ENCODE data around the gene ZWINT.
A peak's percentile ranks its signal among the peaks of the same experiment; 100 is the strongest.

ZWINT gene, protein sequence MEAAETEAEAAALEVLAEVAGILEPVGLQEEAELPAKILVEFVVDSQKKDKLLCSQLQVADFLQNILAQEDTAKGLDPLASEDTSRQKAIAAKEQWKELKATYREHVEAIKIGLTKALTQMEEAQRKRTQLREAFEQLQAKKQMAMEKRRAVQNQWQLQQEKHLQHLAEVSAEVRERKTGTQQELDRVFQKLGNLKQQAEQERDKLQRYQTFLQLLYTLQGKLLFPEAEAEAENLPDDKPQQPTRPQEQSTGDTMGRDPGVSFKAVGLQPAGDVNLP

DNA sequence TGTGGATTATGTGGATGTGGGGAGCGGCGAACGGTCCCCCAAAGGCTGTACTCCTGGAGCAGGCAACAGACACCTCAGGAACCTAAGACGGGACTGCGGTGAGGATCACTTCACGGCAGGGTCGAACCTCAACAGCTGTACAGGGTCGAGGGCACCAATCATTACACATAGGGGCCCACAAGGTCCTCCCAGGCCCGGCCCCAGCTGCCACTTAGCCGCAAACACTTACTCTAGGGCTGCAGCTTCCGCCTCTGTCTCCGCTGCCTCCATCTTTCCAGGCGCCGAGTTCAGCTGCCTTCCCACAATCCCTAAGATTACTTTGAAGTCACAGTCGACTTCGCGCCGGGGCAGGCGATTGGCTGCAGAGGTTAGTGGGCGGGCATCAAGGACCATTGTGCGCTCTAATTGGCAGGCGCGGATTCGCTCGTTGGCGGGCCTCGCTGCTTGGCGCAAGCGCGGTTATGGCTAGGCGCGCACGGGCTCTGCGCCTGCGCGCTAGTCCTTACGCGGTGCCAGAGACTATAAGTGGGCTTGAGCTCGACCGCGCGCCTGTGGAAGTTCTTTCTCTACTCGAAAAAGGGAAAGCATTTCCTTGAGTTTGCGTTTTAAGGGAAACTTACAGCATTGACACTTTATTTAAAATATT, at the start of gene ZWINT:
TSS of gene ZWINT (minus strand) at position 293 of the 646 bp plus-strand sequence. CDS start at position 270, 23 bp downstream.
- DNase-seq (ENCODE audit: low spot score) = peak; percentile 91

DNA sequence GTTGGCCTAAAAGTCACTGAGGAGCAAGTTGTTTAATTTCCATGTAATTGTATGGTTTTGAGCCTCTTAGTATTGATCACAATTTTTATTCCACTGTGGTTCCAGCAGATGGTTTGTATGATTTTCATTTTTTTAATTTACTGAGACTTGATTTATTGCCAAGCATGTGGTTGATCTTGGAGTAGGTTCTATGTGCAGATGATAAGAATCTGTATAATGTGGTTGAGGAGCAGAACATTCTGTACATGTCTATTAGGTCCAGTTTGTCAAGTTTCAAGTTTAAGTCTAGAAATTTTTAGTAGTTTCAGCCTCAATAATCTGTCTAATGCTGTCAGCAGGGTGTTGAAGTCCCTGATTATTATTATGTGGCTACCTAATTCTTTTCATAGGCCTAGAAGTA, 22.7 kb upstream of the ZWINT start:
- no peak for DNase-seq (ENCODE audit: low spot score)

DNA sequence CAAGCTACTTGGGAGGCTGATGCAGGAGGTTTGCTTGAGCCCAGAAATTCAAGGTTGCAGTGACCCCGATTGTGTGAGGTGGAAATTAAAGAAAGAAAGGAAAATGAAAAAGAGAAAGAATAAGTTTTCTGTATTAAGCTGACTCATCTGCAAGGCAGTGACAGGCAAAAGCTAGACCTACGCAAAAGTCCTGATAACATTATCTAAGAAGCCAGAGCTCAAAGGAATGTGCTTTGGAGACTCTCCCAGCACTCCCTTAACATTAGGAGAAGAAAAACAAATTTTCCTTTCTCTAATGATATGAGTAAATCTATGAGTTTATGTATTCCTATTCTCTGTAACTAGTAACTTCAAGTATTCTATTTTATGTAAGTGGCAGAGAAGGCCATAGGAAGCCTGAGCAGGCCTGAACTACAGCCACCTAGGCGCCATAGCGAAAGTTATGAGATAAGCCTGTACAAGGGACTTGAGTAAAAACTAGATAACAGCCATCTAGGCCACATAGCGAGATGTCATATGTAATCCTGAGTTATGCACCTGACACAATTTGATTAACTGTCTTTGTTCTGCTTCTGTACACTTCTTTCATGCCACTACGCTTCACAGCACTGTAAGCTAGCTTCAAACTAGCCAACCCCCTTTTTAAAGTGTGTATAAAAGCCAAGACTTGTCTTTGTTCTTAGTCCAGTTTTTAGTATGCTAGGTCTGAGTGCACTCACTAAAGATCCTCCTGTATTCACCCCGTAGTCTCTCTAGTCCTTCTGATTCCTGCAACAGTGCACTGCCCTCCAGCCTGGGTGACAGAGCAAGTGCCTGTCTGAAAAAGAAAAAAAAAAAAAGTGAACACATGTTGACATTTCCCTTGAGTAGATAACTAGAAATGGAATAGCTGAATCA, 9.4 kb upstream of the ZWINT start:
- peak; percentile 13 for DNase-seq (ENCODE audit: low spot score)

DNA sequence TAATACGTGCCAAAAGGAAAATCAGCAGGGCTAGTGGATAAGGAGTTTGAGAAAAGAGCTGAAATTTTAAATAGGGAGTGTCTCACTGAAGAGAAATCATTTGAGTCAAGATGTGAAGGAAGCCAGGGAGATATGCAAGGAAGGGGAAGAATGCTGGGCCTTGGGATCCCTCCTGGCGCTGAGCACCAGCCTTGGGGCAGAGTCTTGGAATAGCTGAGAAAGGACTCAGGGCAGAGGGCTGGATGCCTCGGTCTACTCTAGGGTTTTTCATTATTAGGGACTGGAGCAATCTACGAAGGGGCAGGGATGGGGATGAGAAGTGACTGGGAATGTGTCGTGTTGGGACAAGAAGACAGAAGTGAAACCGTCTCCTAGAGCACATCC, 484 bp downstream of the ZWINT start:
- no peak for DNase-seq (ENCODE audit: low spot score)

DNA sequence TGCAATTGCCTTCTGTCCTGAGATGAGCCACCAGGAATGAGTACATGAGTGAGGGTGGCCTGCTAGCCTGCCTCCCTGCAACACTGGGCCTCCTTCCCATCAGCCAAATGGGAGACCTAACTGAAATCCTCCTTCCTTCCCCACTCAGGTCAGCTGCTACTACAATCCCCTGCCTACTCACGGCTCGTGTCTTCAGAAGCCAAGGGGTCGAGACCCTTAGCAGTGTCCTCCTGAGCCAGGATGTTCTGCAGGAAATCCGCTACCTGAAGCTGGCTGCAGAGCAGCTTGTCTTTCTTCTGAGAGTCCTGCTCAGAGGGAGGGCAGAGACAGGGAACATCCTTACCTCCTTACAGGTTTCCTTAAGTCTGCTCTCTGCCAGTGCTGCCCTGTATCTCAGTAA, 1.2 kb downstream of the ZWINT start:
- DNase-seq (ENCODE audit: low spot score) = no peak

DNA sequence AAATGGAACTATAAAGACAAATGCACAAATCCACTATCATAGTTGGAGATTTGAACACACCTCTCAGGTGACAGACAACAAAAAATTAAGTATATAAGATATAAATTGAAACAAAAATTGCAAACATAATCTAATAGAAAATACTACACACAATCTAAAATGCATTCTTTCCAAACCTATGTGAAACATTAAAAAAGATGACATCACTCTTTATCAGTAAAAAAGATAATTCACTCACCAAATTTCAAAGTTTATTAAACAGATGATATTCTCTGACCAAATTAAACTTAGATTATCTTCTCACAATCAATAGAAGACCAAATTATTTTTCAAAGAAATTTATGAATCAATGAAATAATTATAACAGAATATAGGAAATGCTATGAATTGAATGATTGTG, 4.0 kb downstream of the ZWINT start:
- DNase-seq (ENCODE audit: low spot score) = no peak

DNA sequence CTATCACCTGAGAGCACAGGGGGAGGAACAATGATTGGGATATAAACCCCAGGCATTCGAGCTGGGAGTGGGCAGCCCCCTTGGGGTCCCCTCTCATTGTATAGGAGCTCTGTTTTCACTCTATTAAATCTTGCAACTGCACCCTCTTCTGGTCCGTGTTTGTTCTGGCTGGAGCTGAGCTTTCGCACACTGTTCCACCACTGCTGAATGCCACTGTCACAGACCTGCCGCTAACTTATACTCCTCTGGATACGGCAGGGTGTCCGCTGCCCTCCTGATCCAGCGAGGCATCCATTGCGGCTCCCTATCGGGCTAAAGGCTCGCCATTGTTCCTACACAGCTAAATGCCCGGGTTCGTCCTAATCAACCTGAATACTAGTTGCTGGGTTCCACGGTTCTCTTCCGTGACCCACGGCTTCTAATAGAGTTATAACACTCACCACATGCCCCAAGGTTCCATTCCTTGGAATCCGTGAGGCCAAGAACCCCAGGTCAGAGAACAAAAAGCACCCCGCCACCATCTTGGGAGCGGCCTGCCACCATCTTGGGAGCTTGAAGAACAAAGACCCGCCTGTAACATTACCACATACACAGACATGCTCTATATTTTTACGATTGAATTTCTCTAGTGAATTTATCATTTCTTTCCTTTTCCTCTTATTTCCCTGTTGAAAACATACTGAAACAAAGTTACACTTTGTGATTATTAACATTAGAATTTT, 9.0 kb downstream of the ZWINT start:
- DNase-seq (ENCODE audit: low spot score) = no peak

DNA sequence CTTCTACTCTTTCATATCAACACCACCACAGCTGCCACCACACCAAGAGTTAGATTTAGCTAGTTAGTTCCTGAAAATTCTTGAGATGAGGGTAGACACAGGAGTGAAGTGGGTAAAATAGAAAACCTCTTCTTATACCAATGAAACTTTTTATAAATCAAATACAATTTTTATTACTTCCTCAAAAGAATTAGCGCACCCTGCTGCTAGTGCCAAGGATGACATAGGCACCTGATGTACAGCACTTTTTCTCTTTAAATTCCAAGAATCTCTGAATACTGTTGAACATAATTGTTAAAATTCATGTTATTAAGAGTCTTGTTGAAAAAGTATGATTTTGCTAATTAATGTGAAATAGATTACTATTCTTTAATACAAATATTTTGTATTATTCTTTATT, 11.4 kb downstream of the ZWINT start:
- DNase-seq (ENCODE audit: low spot score) = no peak

DNA sequence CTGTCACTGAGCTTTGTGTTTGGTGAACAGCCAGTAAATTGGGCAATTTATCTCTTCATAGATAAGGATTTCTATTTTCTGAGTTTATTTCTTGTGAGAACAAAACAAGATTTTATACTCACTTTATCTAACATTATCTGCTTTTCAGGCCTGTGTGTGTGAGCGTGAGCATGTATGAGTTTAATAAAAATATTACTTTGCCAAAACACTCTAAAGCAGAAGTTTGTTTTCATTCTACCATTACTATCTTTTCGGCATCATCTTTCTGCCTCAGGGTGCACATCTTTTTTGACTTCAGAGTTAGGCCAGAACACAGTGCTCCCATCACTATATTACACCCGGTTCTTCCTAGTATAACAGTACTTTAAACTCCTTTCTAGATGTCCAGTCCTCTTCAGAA, 13.0 kb downstream of the ZWINT start:
- DNase-seq (ENCODE audit: low spot score) = no peak

DNA sequence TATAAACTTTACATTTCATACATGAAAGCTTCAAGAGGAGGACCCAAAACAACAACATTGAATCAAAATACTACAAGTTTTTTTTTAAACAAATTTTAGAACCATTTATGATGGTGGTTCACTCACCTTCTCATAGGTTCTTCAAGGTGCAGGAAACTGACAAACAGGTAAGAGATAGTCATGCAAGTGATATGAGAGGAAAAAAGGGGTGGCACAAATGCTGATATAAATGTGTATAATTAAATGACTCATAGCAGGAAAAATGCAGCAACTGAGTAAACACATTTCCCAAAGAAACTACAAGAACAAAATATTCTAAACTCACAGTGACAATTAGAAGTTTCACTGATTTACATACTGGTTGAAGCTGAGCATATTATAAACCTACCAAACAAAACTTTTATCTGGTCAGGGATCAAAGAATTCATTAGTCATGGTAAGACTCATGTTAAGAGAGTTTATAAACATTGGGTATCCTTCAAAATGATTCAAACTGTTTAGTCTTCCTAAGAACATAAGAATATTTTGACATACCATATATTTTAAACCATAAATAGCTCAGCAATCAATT, 14.1 kb downstream of the ZWINT start:
- no peak for DNase-seq (ENCODE audit: low spot score)

DNA sequence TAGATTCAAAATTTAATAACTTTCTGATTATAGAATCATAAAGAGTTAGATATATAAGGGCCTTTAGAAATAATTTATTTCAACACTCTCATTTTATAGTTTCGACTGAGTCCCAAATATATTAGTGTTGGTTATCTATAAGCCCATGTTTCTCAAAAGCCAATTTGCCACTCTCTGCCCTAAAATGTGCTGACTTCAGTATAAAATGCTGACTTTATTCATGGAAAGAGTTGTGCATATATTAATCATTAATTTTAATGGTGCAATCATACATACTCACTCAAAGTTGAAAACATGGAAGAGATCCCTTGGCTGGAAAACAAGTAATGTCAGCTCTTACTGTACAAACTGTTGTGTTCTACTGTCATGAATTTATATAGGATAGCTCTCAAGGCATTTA, 19.4 kb downstream of the ZWINT start:
- no peak for DNase-seq (ENCODE audit: low spot score)

DNA sequence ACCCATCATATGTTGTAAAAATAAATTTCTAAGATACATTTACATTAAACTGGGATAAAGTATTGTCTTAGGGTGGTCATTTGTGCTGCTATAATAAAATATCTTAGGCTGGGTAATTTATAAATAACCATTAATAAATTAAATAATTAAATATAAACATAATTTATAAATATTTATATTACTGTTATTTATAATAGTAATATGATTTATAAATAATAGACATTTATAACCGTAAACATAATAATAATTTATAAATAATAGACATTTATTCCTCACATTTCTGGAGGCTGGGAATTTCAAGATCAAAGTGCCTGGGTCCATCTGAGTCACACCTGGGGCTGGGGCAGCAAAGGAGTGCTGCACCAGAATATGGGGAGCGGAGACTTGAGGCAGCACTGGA, 31.1 kb downstream of the ZWINT start:
- DNase-seq (ENCODE audit: low spot score) = no peak

DNA sequence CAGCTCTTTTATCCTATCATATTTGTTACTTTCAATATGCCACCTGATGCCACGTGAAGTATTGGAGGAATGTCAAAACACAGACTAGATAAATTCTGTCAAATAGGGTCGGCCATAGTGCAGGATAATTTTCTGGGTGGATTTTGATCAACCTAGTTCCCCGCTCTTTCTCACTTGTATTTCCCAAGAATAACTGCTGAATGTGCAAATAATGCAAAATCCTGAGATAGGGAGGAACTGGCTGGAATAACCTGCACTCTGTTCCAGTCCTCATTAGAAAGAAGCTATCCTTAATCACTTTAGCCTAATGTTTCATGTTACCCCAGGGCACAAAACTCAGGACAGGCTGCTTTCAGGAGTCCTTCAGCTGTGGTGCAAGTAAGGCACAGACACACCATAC, 33.9 kb downstream of the ZWINT start:
- no peak for DNase-seq (ENCODE audit: low spot score)

DNA sequence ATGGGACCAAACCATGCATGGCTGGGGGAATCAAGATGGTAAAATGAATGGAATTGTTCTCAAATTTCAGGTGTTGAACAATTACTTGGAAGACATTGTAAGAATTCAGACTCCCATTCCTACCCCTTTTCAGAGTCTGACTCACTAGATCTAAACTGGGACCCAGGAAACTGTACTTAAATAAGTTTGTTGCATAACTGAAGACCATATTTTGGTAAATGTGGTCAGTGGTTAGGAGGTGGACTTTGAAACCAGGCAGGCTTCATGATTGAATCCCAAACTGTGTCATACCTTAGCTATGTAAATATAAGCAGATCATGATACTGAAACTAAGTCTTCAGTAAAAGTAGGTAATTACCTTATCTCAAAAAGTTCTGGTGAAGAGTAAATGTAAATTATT, 41.7 kb downstream of the ZWINT start:
- DNase-seq (ENCODE audit: low spot score) = no peak

DNA sequence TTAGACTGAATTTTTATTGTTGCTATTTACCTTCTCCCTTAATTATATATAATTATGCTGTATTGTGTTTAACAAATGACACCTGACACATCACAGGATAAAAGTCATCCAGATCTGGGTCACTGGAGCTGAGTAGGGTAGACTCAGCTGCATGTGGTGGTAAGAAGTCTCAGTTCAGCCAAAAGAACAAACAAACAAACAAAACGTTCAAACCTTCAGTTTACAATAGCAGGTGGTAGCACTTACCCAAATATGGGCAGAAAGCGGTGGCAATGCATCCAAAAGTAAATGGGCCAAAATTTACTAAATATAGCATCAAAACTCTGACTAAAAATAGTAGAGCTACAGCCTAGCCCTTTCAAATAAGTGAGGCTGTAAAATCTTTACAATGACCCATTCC, 42.2 kb downstream of the ZWINT start:
- no peak for DNase-seq (ENCODE audit: low spot score)

DNA sequence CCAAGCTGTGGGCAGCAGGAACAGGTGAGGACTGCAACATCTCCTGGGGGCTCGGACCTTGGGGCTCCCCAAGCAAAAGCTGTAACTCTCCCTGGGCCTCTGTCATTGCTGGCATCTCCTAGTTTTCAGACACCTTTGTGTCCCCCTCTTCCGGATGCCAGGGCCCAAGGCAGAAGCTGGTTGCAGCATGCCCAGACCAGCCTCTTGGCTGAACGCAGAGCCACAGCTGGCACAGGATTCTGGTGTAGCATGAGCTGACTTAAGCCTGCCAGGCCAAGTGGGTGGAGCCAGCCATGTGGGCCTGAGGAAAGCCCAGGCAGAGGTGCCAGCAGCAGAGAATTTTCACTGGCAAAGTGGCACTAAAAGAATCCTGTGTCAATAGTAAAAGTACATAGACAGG, 43.5 kb downstream of the ZWINT start:
- DNase-seq (ENCODE audit: low spot score) = no peak

DNA sequence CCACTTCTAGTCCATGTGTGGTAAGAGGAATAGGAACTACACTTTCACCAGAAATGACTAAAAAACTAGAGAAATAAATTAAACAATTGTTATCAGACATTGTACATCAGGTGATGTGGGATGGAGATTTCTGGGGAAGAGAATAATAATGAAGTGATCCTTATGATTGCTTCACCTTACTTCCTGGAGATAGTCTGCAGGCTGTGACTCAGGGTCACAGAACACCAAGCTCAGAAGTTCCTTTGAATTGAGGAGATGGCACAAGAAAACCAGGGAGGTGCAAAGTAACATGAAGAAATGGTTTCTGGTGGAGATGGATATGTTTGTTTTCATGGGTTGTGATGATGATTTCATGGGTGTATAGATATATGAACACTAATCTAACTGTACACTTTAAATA, 44.5 kb downstream of the ZWINT start:
- no peak for DNase-seq (ENCODE audit: low spot score)

All from hematopoietic multipotent progenitor cell treated with erythropoietin and hydrocortisone succinate and interleukin-3 and kit ligand, for 17 days (in vitro differentiated cells).